K562 (cell line): Measurements from ENCODE around the gene CHPF. TPM values are rescaled to one million over a fixed set of nuclear protein-coding genes. Genes with fewer than 3 reads are reported as not detected.

Experiments
- CBFA2T3 ChIP-seq: fragments of 450-650 bp; IDR thresholded peaks from 2 replicates; pipeline ENCODE4 v1.6.1; 2017
- CREB5 ChIP-seq: fragments of 250-450 bp; sonication (Bioruptor Pico); IDR thresholded peaks from 2 replicates; pipeline ENCODE4 v1.5.0; 2020; ENCODE audit warnings: mild to moderate bottlenecking
- DMBX1 ChIP-seq: fragments of 250-450 bp; sonication (Bioruptor Pico); IDR thresholded peaks from 2 replicates; pipeline ENCODE4 v1.8.0; 2022; ENCODE audit warnings: inconsistent platforms, mild to moderate bottlenecking, moderate library complexity, borderline replicate concordance
- FIP1L1 ChIP-seq: fragments of 200-400 bp; formaldehyde crosslinking; IDR thresholded peaks from 2 replicates; pipeline ENCODE4 v1.6.1; 2018; ENCODE audit warnings: mild to moderate bottlenecking, low read depth, low read length; ENCODE audit not compliant: poor library complexity, severe bottlenecking
- MAFG ChIP-seq: fragments of 450-650 bp; conservative IDR thresholded peaks from 2 replicates; pipeline ENCODE4 v1.6.1; 2016; ENCODE audit warnings: missing genetic modification characterization, missing compliant biosample characterization
- MBD2 ChIP-seq: sonication (generic); IDR thresholded peaks from 2 replicates; pipeline ENCODE4 v1.6.1; 2016; ENCODE audit warnings: low read depth, borderline replicate concordance
- SOX6 ChIP-seq: fragments of 450-650 bp; IDR thresholded peaks from 2 replicates; pipeline ENCODE4 v1.6.1; 2014; ENCODE audit warnings: mild to moderate bottlenecking
- TAF7 ChIP-seq: fragments of 450-650 bp; IDR thresholded peaks from 2 replicates; pipeline ENCODE4 v1.6.1; 2016; ENCODE audit warnings: missing genetic modification characterization, missing compliant biosample characterization
- TSHZ1 ChIP-seq: fragments of 250-450 bp; sonication (Bioruptor Pico); IDR thresholded peaks from 2 replicates; pipeline ENCODE4 v1.4.0; 2020; ENCODE audit warnings: mild to moderate bottlenecking, moderate library complexity
- ZC3H11A ChIP-seq: IDR thresholded peaks from 2 replicates; pipeline ENCODE4 v1.6.1; 2012; ENCODE audit warnings: low read depth, low read length, improper control_type of control experiment
- ZNF253 ChIP-seq: fragments of 250-450 bp; sonication (Bioruptor Pico); conservative IDR thresholded peaks from 2 replicates; pipeline ENCODE4 v1.6.1; 2021; ENCODE audit warnings: mild to moderate bottlenecking
- ZNF316 ChIP-seq: fragments of 450-650 bp; IDR thresholded peaks from 2 replicates; pipeline ENCODE4 v1.6.1; 2016
- ZNF668 ChIP-seq: fragments of 250-450 bp; sonication (Bioruptor Pico); IDR thresholded peaks from 2 replicates; pipeline ENCODE4 v1.8.0; 2022; ENCODE audit warnings: mild to moderate bottlenecking, inconsistent platforms
- polyA plus RNA-seq, 8 experiments: library from polyadenylated mRNA; depleted of rRNA in 4 of 8; stranded (reverse) in 5 of 8; unstranded in 3 of 8; fragments of >200 nt; fragmentation: Nextera tagmentation in 2 of 8; fragmentation: Illumina TruSeq in 1 of 8; extraction: Ambion mirVana in 2 of 8; extraction: Trizol in 1 of 8; gene quantifications; 2 replicates each; pipeline versions ENCODE4 v1.2.1 to v1.2.3, GENCODE V29; 2011 to 2014; ENCODE audit warnings: inconsistent platforms in 1 of 8, missing spikeins in 1 of 8
- total RNA-seq, 7 experiments: library from RNA; depleted of rRNA in 6 of 7; stranded (reverse); fragments of >200 nt in 6 of 7; fragmentation: Illumina TruSeq in 2 of 7; extraction: Trizol in 2 of 7; gene quantifications; 2 replicates each; pipeline versions ENCODE4 v1.2.1 to v1.2.3, GENCODE V29; 2011 to 2021; ENCODE audit warnings: low replicate concordance in 1 of 7

The CHPF gene
- total and polyA plus RNA-seq, 9 of the 15 experiments (the other 6 are each of a cell fraction or from before 2014, with no cell fraction given), result 0.15 to 57.2 (median 7.9) TPM

GRCh38 chr2:219523031-219523671 lies 20.5 kb downstream of the CHPF start (continued):
- TF ChIP-seq ZNF668 (CRISPR knock-in tag) (no peak), MAFG (no peak), ZNF316 (no peak), CBFA2T3 (no peak), TSHZ1 (CRISPR knock-in tag) (no peak), FIP1L1 (no peak), CREB5 (no peak), TAF7 (tag) (no peak), ZNF253 (CRISPR knock-in tag) (no peak), SOX6 (no peak), ZC3H11A (no peak), DMBX1 (CRISPR knock-in tag) (0 out of 2 replicates have a peak, but pooled peaks have one; percentile 52), MBD2 (no peak)
